Osteocyte (in vitro differentiated cells): ENCODE measurements around the gene MAP4K4. TPM values are rescaled to one million over a fixed set of nuclear protein-coding genes. Genes with fewer than 3 reads are reported as not detected.

Experiments used
- DNase-seq: peaks from one replicate; pipeline ENCODE4 v3.0.0; 2021; ENCODE audit warnings: mixed read lengths; ENCODE audit not compliant: unreplicated experiment; ENCODE audit errors: extremely low spot score
- H3K27ac Mint-ChIP-seq: one replicate; pipeline ENCODE4 v1.8.0; 2021; ENCODE audit warnings: mild to moderate bottlenecking, mixed read lengths; ENCODE audit not compliant: unreplicated experiment
- H3K27me3 Mint-ChIP-seq: one replicate; pipeline ENCODE4 v1.8.0; 2021; ENCODE audit warnings: mixed read lengths; ENCODE audit not compliant: unreplicated experiment
- H3K36me3 Mint-ChIP-seq: one replicate; pipeline ENCODE4 v1.8.0; 2021; ENCODE audit warnings: mixed read lengths; ENCODE audit not compliant: unreplicated experiment
- H3K4me1 Mint-ChIP-seq: one replicate; pipeline ENCODE4 v1.8.0; 2021; ENCODE audit warnings: mixed read lengths; ENCODE audit not compliant: unreplicated experiment
- H3K4me3 Mint-ChIP-seq: one replicate; pipeline ENCODE4 v1.8.0; 2021; ENCODE audit warnings: mild to moderate bottlenecking, moderate library complexity, mixed read lengths; ENCODE audit not compliant: unreplicated experiment
- H3K9me3 Mint-ChIP-seq: one replicate; pipeline ENCODE4 v1.8.0; 2021; ENCODE audit warnings: mixed read lengths; ENCODE audit not compliant: unreplicated experiment
- CTCF ChIP-seq: fragments of 200-600 bp; sonication (generic); IDR thresholded peaks from 2 replicates; pipeline ENCODE4 v1.5.0; 2021; ENCODE audit warnings: antibody characterized with exemption, mild to moderate bottlenecking, moderate library complexity
- total RNA-seq: library from RNA; stranded (reverse); gene quantifications from 2 replicates; pipeline ENCODE4 v1.2.1, GENCODE V29; 2021

Gene MAP4K4
- total RNA-seq, 1 donor from 2014 or later = 126 TPM

- no peak overlapping the region for H3K4me3 Mint-ChIP-seq
- peaks cover 4% of the 10 kb centered on the region for H3K9me3 Mint-ChIP-seq
- TF ChIP-seq CTCF = no peak
- H3K4me1 Mint-ChIP-seq = peaks cover 14% of the 10 kb centered on the region
- H3K27ac Mint-ChIP-seq = no peak overlapping the region
- H3K27me3 Mint-ChIP-seq = no peaks in the 10 kb centered on the region
- no peak for DNase-seq
- H3K36me3 Mint-ChIP-seq = peaks cover 34% of the 10 kb centered on the region
Measured at GRCh38 chr2:101897301-101897700, 199.8 kb downstream of the MAP4K4 start.

- Mint-ChIP-seq H3K9me3 (peaks cover 4% of the 10 kb centered on the region), H3K4me3 (no peak overlapping the region), H3K4me1 (peaks cover 2% of the 10 kb centered on the region), H3K36me3 (peaks cover 19% of the 10 kb centered on the region), H3K27ac (no peak overlapping the region), H3K27me3 (no peaks in the 10 kb centered on the region)
- TF ChIP-seq CTCF = no peak
- no peak for DNase-seq
Measured at GRCh38 chr2:101899265-101899664, 201.8 kb downstream of the MAP4K4 start.

- TF ChIP-seq CTCF = no peak
- Mint-ChIP-seq H3K9me3 (peaks cover 4% of the 10 kb centered on the region), H3K4me3 (no peak overlapping the region), H3K36me3 (peaks cover 15% of the 10 kb centered on the region), H3K27ac (no peak overlapping the region), H3K27me3 (no peaks in the 10 kb centered on the region), H3K4me1 (peaks cover 2% of the 10 kb centered on the region)
- DNase-seq = no peak
Measured at GRCh38 chr2:101899871-101900270, 202.4 kb downstream of the MAP4K4 start.

GRCh38 chr2:101900375-101900774, 202.9 kb downstream of the MAP4K4 start:
- H3K4me3 Mint-ChIP-seq = no peak overlapping the region
- H3K27ac Mint-ChIP-seq = no peak overlapping the region
- no peaks in the 10 kb centered on the region for H3K4me1 Mint-ChIP-seq
- peaks cover 12% of the 10 kb centered on the region for H3K36me3 Mint-ChIP-seq
- TF ChIP-seq CTCF = no peak
- no peak for DNase-seq
- H3K9me3 Mint-ChIP-seq = peaks cover 4% of the 10 kb centered on the region
- H3K27me3 Mint-ChIP-seq = no peaks in the 10 kb centered on the region

GRCh38 chr2:101901241-101901640, 203.7 kb downstream of the MAP4K4 start:
- H3K27ac Mint-ChIP-seq = no peak overlapping the region
- DNase-seq = no peak
- H3K4me3 Mint-ChIP-seq = no peak overlapping the region
- TF ChIP-seq CTCF = no peak
- H3K4me1 Mint-ChIP-seq = no peaks in the 10 kb centered on the region
- peaks cover 12% of the 10 kb centered on the region for H3K36me3 Mint-ChIP-seq
- peaks cover 4% of the 10 kb centered on the region for H3K9me3 Mint-ChIP-seq
- no peaks in the 10 kb centered on the region for H3K27me3 Mint-ChIP-seq
